NK-92 treated with Interleukin-12 subunit alpha and Interleukin-12 subunit beta, amount 100 ng/mL, for 24 hours (cell line): ENCODE results near the gene TECTB.

Source experiments
- DNase-seq: peaks from one replicate; lab custom pipeline; 2025; lab: John Stamatoyannopoulos, UW

TECTB gene

GRCh38 chr10:112311481-112311880, 28.3 kb downstream of the TECTB start:
- DNase-seq, result no peak

GRCh38 chr10:112313234-112313633, 30.0 kb downstream of the TECTB start:
- no peak for DNase-seq

GRCh38 chr10:112313911-112314310, 30.7 kb downstream of the TECTB start:
- no peak for DNase-seq

- peak; percentile 60 for DNase-seq
These were observed 31.7 kb downstream of the TECTB start for GRCh38 chr10:112314822-112315474.

- DNase-seq, result no peak
These were observed 44.5 kb downstream of the TECTB start for GRCh38 chr10:112327678-112328077.

GRCh38 chr10:112330162-112330561, 47.0 kb downstream of the TECTB start:
- DNase-seq, result no peak

GRCh38 chr10:112330607-112331160, 47.5 kb downstream of the TECTB start:
- DNase-seq, result no peak

- no peak for DNase-seq
These were observed 48.8 kb downstream of the TECTB start for GRCh38 chr10:112332022-112332421.

GRCh38 chr10:112332509-112333228, 49.5 kb downstream of the TECTB start:
- no peak for DNase-seq

GRCh38 chr10:112333452-112333851, 50.3 kb downstream of the TECTB start:
- DNase-seq, result no peak

GRCh38 chr10:112335111-112335867, 52.1 kb downstream of the TECTB start:
- no peak for DNase-seq

- DNase-seq, result no peak
These were observed 52.7 kb downstream of the TECTB start for GRCh38 chr10:112335868-112336265.

- DNase-seq, result no peak
These were observed 53.5 kb downstream of the TECTB start for GRCh38 chr10:112336556-112337201.

- DNase-seq, result no peak
These were observed 55.8 kb downstream of the TECTB start for GRCh38 chr10:112338957-112339356.

GRCh38 chr10:112340601-112341000, 57.4 kb downstream of the TECTB start:
- no peak for DNase-seq

GRCh38 chr10:112343056-112343806, 60.0 kb downstream of the TECTB start:
- no peak for DNase-seq

- no peak for DNase-seq
These were observed 61.1 kb downstream of the TECTB start for GRCh38 chr10:112344261-112344660.

- no peak for DNase-seq
These were observed 62.0 kb downstream of the TECTB start for GRCh38 chr10:112345202-112345601.

GRCh38 chr10:112345743-112346142, 62.5 kb downstream of the TECTB start:
- DNase-seq, result no peak

- no peak for DNase-seq
These were observed 63.6 kb downstream of the TECTB start for GRCh38 chr10:112346774-112347173.
